HL-60/S4 treated with phorbol 12-myristate 13-acetate at 8.2 ng/mL for 4 days and 3 days (cell line): Measurements from ENCODE around the gene CSKMT.

ENCODE experiments used
- in situ Hi-C: fragments of 300-500 bp; cut with MboI; formaldehyde crosslinking; loops from 2 replicates; pipeline ENCODE4 v1.15.0; 2022; ENCODE audit warnings: low sequenced_read_pairs

CSKMT gene

DNA sequence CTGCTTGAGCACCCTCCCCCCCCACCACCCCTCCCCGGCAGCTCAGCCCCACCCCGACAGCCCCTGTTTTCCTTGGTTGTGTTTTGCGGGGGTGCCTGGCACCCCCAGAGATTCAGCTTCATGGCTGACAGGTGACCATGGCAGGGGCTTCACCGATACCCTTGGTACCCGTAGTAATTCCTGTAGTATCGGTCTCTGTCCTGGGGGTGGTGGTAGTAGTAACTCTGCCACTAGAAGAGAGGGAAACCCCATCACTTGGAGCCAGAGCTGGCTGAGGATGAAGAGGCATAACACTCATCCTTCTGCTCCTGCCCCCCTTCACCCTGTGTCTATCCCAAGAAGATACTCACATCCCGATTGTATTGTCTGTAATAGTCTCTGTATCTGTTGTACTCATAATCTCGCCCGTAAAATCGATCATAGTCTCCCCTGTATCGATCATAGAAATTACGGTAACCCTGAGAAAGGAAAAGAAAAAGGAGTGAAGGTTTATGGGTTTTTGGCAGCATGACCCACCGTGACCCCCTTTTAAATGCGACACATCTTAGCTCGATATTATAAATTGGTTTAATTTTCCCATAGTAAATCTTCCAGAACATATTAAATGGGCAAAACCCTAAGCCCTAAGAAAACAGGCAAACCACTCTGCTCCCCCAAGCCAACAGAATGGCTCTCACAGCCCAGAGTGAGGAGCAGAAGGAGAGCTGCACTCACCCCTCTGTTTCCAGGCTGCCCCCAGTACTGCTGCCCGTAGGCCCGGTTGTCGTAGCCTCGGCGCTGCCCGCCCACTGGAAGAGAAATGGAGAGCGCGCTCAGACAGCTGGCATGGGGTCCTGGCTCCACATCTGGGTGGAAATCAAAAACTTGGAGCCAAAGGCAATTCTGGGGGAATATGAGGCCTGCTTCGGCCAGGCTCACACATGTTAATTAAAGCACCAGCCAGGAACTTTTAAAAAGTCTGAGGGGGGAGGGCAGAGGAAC, 50.3 kb downstream of the CSKMT start:
- in situ Hi-C loops: no loop called here

DNA sequence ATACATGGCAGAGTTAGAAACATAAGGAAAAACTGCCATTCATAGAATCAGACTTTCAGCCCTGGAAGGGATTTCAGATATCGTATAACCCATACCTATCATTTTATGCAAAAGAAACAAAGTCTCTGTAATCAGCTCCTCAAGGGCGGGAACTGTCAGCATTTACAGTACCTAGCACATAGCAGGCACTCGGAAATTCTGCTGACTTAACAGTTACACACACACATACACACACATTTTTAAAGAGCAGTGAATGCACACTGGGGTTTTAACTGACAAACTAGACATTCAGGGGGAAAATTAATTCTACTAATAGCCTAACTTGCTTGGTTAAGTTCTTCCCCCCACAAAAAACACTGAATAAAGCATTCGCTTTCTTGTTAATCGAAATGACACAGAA, 51.1 kb downstream of the CSKMT start:
- in situ Hi-C loops: no loop called here

DNA sequence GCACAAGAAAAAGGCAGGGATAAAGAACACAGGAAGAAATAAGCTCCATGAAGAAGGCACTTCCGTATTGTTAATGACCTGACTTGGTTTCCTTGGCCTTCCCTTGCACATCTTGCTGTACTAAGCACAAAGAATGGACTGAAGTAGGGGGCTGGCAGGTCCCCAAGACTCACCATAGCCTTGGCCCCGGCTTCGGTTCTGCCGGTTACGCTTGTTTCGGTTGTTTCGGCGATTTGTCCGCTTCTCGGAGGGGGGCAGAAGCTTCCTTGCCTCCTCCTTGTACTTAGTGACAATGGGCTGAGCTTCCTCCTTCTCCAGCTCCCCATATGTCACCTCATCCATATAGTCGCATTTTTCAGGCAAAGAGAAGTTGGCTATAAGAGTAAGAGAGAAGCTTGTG, 51.7 kb downstream of the CSKMT start:
- in situ Hi-C loops: no loop called here
